MCF 10A (cell line): ENCODE data around the gene FERMT2. TPM values are rescaled to one million over a fixed set of nuclear protein-coding genes. Genes with fewer than 3 reads are reported as not detected.

ENCODE experiments used
- BruUV-seq: library from RNA; stranded (reverse); fragments of 400-500 nt; replicated peaks from 2 replicates; lab custom pipeline; 2021; lab: Mats Ljungman, UMichigan
- CTCF ChIA-PET: fragments of 300-600 bp; sonication (Branson Sonifier 250); formaldehyde crosslinking; extraction: SDS; loops from one replicate; lab custom pipeline; 2021; ENCODE audit warnings: antibody characterized with exemption, inconsistent platforms; lab: Yijun Ruan, JAX
- POLR2A ChIA-PET: fragments of 300-600, 350-650 bp; sonication (Branson Sonifier 250); formaldehyde crosslinking; extraction: SDS; loops from one replicate; lab custom pipeline; 2020; ENCODE audit warnings: antibody characterized with exemption, inconsistent platforms; lab: Yijun Ruan, JAX
- DNase-seq: peaks from one replicate; pipeline ENCODE4 v3.0.0-alpha.2; 2018; ENCODE audit not compliant: unreplicated experiment
- H3K27ac Mint-ChIP-seq: one replicate; pipeline ENCODE4 v1.8.0; 2022; ENCODE audit warnings: mild to moderate bottlenecking, low read depth, mixed read lengths; ENCODE audit not compliant: unreplicated experiment
- H3K27me3 Mint-ChIP-seq: one replicate; pipeline ENCODE4 v1.8.0; 2022; ENCODE audit warnings: mixed read lengths; ENCODE audit not compliant: insufficient read depth, unreplicated experiment
- H3K36me3 Mint-ChIP-seq: one replicate; pipeline ENCODE4 v1.8.0; 2022; ENCODE audit warnings: mild to moderate bottlenecking, moderate library complexity, mixed read lengths; ENCODE audit not compliant: insufficient read depth, unreplicated experiment
- H3K4me1 Mint-ChIP-seq: one replicate; pipeline ENCODE4 v1.8.0; 2022; ENCODE audit warnings: mixed read lengths; ENCODE audit not compliant: insufficient read depth, unreplicated experiment
- H3K4me3 Mint-ChIP-seq: one replicate; pipeline ENCODE4 v1.8.0; 2022; ENCODE audit warnings: mild to moderate bottlenecking, moderate library complexity, mixed read lengths; ENCODE audit not compliant: unreplicated experiment
- H3K9me3 Mint-ChIP-seq: one replicate; pipeline ENCODE4 v1.8.0; 2022; ENCODE audit warnings: mixed read lengths; ENCODE audit not compliant: unreplicated experiment
- intact Hi-C: fragments of 100-400 bp; cut with micrococcal nuclease; formaldehyde crosslinking; loops from 2 replicates; pipeline ENCODE4 v1.14.1; 2022
- total RNA-seq: library from RNA; stranded (reverse); gene quantifications from 2 replicates; pipeline ENCODE4 v1.2.3, GENCODE V29; 2022
- TF ChIP-seq, protein P1 (sequence below): fragments of 200-600 bp; IDR thresholded peaks from one replicate; pipeline ENCODE4 v1.8.0; 2022; ENCODE audit warnings: antibody characterized with exemption, mild to moderate bottlenecking; ENCODE audit not compliant: unreplicated experiment

Gene FERMT2
- total RNA-seq, 1 experiment from 2014 or later = 62.7 TPM

DNA sequence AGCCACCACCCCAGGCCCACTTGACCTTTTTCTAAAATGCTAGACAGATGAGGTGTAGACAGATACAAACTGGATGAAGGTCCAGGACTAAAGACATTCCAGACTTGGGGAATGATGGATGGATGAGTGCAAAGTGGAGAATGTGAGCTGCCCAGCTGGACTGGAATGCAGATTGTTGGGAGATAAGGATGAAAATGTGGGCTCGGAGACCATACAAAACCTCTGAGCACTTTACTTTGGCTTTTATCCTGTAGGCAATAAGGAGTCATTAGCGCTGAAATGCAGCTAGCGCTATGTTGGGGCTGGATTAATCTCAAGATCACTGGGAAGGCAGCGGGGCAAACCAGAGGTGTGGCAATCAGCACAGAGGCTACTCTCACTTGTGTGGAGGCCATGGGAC lies 94.7 kb downstream of the FERMT2 start:
- CTCF ChIA-PET = interaction anchor here (1.2 kb wide), 1 partner anchor 95 kb away, joined by 6 read pairs; no protein-coding TSS in a partner anchor
- TF ChIP-seq, protein P1, sequence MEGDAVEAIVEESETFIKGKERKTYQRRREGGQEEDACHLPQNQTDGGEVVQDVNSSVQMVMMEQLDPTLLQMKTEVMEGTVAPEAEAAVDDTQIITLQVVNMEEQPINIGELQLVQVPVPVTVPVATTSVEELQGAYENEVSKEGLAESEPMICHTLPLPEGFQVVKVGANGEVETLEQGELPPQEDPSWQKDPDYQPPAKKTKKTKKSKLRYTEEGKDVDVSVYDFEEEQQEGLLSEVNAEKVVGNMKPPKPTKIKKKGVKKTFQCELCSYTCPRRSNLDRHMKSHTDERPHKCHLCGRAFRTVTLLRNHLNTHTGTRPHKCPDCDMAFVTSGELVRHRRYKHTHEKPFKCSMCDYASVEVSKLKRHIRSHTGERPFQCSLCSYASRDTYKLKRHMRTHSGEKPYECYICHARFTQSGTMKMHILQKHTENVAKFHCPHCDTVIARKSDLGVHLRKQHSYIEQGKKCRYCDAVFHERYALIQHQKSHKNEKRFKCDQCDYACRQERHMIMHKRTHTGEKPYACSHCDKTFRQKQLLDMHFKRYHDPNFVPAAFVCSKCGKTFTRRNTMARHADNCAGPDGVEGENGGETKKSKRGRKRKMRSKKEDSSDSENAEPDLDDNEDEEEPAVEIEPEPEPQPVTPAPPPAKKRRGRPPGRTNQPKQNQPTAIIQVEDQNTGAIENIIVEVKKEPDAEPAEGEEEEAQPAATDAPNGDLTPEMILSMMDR = no peak
- intact Hi-C loops = no loop called here
- no TSS peak for BruUV-seq
- Mint-ChIP-seq H3K27ac (no peak overlapping the region), H3K4me3 (no peak overlapping the region), H3K27me3 (no peaks in the 10 kb centered on the region), H3K36me3 (peaks cover 56% of the 10 kb centered on the region), H3K9me3 (no peaks in the 10 kb centered on the region), H3K4me1 (no peaks in the 10 kb centered on the region)
- POLR2A ChIA-PET = interaction anchor here (0.6 to 0.7 kb wide), 2 partner anchors 11 to 70 kb away, joined by 3 read pairs; no protein-coding TSS in a partner anchor
- no peak for DNase-seq

DNA sequence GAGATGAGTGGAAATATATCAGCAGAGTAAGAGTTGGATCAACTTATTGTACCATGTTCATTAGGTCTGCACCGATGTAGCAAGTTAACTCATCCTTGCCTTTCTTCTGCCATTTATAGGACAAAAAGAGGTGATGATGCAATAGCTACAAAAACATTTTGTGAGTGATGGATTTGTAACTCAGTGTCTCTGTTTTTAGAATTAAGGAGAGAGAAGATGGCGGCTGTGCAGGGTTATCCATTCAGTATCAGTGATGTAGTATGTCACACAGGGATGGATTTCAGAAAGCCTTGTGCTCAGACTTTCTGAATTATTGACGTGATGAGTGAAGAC lies 97.4 kb downstream of the FERMT2 start:
- no peaks in the 10 kb centered on the region for H3K4me1 Mint-ChIP-seq
- intact Hi-C loops = no loop called here
- H3K27me3 Mint-ChIP-seq = no peaks in the 10 kb centered on the region
- TF ChIP-seq, protein P1 = no peak
- ChIA-PET POLR2A (no interaction called here), CTCF (interaction anchor here (0.7 to 0.9 kb wide), 2 partner anchors 12 to 25 kb away, joined by 3 read pairs; no protein-coding TSS in a partner anchor)
- no peak overlapping the region for H3K4me3 Mint-ChIP-seq
- no peak for DNase-seq
- H3K9me3 Mint-ChIP-seq = no peaks in the 10 kb centered on the region
- BruUV-seq = no TSS peak
- H3K27ac Mint-ChIP-seq = no peak overlapping the region
- peaks cover 35% of the 10 kb centered on the region for H3K36me3 Mint-ChIP-seq

DNA sequence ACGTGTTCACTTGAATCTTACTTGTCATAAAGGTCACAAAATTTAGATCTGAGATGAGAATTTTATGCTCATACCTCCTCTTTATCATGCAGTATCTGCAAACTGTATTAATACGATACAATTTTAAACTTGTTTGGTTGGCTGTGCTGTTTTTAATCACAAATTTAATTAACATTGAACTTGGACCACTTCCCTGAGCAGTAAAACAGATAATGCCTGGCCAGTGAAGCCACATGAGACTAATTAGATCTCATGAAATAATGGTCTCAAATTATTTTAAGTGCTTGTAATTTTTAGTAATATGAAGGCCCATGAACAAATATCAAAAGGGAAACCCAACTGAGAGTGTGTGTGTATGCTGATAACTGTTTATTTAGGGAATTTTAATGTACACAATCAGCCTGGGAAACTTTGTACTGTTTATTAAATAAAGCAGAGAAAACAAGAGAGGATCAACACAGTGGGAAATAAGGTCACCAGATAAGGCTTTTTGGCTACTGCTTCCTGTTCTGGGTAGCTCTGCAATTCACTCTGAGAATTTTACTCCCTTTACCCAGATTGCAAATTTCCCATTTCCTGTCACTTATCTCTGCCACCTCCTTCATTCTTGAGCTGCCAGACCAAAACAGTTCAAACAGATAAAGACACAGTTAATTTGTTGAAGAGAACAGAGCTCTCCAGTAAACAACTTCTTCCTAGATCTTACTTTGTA lies 97.9 kb downstream of the FERMT2 start:
- H3K27ac Mint-ChIP-seq = no peak overlapping the region
- no peaks in the 10 kb centered on the region for H3K9me3 Mint-ChIP-seq
- peaks cover 30% of the 10 kb centered on the region for H3K36me3 Mint-ChIP-seq
- no peak overlapping the region for H3K4me3 Mint-ChIP-seq
- no TSS peak for BruUV-seq
- TF ChIP-seq, protein P1 = no peak
- ChIA-PET CTCF (interaction anchor here (0.7 to 0.9 kb wide), 2 partner anchors 12 to 26 kb away, joined by 3 read pairs; no protein-coding TSS in a partner anchor), POLR2A (no interaction called here)
- no peaks in the 10 kb centered on the region for H3K27me3 Mint-ChIP-seq
- no peaks in the 10 kb centered on the region for H3K4me1 Mint-ChIP-seq
- intact Hi-C loops = no loop called here
- DNase-seq = no peak

DNA sequence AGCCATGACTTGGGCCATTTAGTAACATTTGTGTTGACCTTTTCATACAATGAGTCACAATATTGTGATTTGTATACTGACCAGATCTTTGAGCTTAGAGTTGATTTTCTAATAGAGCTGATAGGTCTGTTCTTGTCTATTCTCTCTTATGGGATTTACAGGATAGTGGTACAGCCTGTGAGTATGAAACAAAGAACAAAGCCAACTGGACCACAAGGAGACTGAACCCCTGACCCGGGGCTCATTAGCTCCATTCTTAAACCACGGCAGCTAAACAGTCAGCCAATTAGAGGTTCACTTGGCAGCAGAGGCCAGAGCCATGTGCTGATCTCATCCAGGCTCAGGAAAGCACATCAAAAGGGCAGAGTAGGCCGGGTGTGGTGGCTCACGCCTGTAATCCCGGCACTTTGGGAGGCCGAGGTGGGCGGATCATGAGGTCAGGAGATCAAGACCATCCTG lies 100.4 kb downstream of the FERMT2 start:
- CTCF ChIA-PET = no interaction called here
- no peak overlapping the region for H3K27ac Mint-ChIP-seq
- no peak for DNase-seq

More for the DNA sequence above, 100.4 kb downstream of the FERMT2 start:
- TF ChIP-seq, protein P1 = no peak
- Mint-ChIP-seq H3K4me1 (no peaks in the 10 kb centered on the region), H3K4me3 (no peak overlapping the region), H3K27me3 (no peaks in the 10 kb centered on the region), H3K36me3 (peaks cover 12% of the 10 kb centered on the region), H3K9me3 (no peaks in the 10 kb centered on the region)
- intact Hi-C loops = no loop called here
- POLR2A ChIA-PET = interaction anchor here (1.4 kb wide), 1 partner anchor 16 kb away, joined by 3 read pairs; no protein-coding TSS in a partner anchor
- no TSS peak for BruUV-seq
